GM04503 (cell line): ENCODE data around the gene CFAP68.
"Not testable (repeated sequence)": the region's sequence is repeated elsewhere in the genome, so short reads cannot be mapped to it uniquely, and the experiment has no call there.

Experiments
- DNase-seq: peaks from one replicate; pipeline ENCODE4 v3.0.0-alpha.2; 2012; ENCODE audit warnings: low read depth

CFAP68 gene

GRCh38 chr11:111870886-111871692 is 8.3 kb upstream of the CFAP68 start, which contains the start of gene ALG9:
TSS of gene ALG9 (minus strand) at chr11:111871581. CDS start at chr11:111871482, 99 bp downstream.
- peak; percentile 50 for DNase-seq

GRCh38 chr11:111871693-111872161 is 7.6 kb upstream of the CFAP68 start:
- DNase-seq = no peak

- DNase-seq = no peak
Observed at GRCh38 chr11:111878385-111878848, 924 bp upstream of the CFAP68 start.

- no peak for DNase-seq
Observed at GRCh38 chr11:111879637-111879960, 258 bp downstream of the CFAP68 start.

- DNase-seq = no peak
Observed at GRCh38 chr11:111882202-111882601, 2.9 kb downstream of the CFAP68 start.

GRCh38 chr11:111885053-111885452 is 5.7 kb downstream of the CFAP68 start:
- DNase-seq = not testable (repeated sequence)

DNA sequence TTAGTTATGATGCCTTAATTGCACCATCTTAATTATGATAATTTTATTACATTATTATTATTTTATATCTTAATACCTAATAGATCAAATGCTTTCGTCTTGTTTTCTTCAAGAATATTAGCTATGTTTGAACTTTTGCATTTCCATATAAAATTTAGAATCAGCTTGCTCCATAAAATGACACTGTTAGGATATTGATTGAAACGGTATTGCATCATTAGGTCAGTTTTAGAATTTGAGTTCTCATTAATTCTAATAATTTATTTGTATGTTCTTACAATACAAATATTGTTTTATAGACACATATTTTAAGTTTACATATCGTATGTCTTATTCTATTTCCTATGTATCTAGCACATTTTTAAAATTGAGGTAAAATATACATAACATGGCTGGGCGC is 6.7 kb downstream of the CFAP68 start:
- no peak for DNase-seq

DNA sequence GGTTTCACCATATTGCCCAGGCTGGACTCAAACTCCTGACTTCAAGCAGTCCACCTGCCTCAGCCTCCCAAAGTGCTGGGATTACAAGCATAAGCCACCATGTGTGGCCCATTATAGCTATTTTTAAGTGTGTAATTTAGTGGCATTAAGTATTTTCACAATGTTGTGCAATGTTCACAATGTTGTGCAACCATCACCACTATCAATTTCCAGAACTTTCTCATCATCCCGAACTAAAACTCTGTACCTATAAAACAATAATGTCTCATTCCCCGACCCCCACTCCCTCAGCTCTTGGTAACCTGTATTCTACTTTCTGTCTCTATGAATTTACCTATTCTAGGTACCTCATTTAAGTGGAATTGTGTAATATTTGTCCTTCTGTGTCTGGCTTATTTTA is 7.5 kb downstream of the CFAP68 start:
- no peak for DNase-seq

DNA sequence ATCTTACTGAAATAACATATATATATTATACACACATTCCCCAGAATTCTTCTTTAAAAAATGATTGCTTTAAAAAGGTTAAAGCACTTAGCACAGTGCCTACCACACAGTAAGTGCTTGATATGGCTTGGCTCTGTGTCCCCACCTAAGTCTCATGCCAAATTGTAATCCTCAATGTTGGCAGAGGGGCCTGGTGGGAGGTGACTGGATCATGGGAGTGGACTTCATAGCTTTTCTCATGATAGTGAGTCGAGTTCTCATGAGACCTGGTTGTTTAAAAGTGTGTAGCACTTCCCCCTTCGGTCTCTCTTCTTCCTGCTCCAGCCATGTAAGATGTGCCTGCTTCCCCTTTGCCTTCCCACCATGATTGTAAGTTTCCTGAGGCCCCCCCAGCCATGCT is 26.1 kb downstream of the CFAP68 start:
- no peak for DNase-seq

DNA sequence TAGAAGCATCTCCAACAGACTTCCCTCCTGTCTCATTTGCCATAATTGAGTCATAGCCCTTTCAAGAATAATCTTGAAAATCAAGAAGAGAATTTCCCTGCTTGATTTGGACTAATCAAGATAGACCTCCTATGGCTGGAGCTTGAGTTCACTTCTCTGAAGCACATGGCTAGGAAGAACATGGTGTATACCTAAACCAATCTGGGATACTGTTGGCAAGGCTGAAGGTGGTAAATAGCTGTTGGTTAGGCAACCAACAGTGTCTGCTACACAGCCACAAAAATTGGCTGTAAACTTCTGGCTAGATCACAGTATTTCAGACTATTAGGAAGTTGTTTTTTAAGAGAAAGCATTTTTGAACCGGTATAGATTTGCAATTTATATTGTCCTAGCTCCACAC is 27.3 kb downstream of the CFAP68 start:
- no peak for DNase-seq

- no peak for DNase-seq
Observed at GRCh38 chr11:111908639-111909305, 29.4 kb downstream of the CFAP68 start.

GRCh38 chr11:111909378-111909777 is 30.0 kb downstream of the CFAP68 start:
- DNase-seq = no peak

- no peak for DNase-seq
Observed at GRCh38 chr11:111910676-111911562, 31.6 kb downstream of the CFAP68 start.

DNA sequence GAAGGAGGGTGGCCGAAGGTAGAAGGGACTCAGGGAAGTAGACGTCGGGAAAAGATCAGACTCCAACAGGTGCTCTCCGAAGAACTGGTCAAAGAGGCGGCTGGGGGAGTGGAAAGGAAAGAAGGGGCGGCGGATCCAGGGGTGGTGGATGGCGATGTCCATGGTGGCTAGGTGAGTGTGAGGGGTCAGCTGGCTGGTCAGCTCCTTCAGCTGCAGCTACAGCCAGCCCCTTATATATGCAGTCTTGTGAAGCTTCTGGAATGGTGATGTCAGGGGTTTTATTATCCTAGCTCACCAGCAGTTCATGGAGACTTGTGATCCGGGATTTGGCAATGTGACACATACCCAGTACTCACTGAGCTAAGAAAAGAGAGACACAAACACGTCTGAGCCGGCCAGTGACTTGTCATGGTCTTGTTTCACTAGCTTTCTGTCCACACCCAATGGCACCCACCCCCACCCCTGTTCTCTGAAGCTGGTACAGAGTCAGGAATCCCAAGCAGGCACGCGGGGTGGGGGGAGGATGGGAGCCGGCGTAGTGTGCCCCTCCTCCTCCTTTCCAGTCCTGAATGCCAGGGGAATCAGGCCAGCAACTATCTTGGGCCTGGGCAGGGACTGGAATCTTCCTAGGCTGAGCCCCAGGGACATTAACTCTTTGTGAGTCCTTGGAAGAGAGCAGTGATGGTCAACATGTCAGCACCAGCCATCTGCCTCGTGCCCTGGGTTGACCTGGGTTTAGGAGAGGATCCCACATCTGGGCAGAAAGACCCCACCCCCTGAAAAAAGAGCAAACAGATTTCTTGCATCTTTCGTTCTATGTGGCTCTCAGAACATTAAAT is 32.4 kb downstream of the CFAP68 start, which contains the start of gene CRYAB:
CRYAB (minus strand) TSS at position 208 of the 839 bp plus-strand sequence; CDS start at position 162, 46 bp downstream.
- DNase-seq = peak; percentile 98

GRCh38 chr11:111912535-111912934 is 33.2 kb downstream of the CFAP68 start, which contains the start of gene HSPB2:
TSS of gene HSPB2 (plus strand) at chr11:111912734. CDS start at chr11:111912830, 96 bp downstream.
- DNase-seq = no peak

DNA sequence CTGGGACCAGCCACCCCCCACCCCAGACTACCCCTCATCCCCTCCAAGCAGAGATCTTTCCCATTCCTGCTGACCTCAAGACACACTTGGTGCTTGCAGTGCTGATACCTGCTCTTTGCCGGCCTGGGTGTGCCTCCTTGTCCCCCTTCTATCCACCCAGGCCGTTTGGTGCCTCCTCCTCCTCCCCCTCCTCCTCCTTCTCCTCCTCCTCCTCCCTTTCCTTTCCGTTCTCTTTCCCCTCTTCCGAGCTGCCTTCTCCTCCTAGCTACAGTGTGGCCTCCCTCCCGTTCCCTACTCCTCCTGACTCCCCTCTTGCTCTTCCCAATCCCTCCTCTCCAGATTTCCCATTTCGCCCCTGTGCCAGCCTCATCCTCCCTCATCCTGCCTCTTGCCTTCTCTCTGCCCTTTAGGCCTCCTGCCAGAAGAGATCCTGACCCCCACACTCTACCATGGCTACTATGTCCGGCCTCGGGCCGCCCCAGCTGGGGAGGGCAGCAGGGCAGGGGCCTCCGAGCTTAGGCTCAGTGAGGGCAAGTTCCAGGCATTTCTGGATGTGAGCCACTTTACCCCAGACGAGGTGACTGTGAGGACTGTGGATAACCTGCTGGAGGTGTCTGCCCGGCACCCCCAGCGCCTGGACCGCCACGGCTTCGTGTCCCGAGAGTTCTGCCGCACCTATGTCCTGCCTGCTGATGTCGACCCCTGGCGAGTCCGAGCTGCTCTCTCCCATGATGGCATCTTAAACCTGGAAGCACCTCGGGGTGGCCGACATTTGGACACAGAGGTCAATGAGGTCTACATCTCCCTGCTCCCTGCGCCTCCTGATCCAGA is 33.9 kb downstream of the CFAP68 start:
- no peak for DNase-seq

- peak; percentile 72 for DNase-seq
Observed at GRCh38 chr11:111913997-111914396, 34.7 kb downstream of the CFAP68 start.

DNA sequence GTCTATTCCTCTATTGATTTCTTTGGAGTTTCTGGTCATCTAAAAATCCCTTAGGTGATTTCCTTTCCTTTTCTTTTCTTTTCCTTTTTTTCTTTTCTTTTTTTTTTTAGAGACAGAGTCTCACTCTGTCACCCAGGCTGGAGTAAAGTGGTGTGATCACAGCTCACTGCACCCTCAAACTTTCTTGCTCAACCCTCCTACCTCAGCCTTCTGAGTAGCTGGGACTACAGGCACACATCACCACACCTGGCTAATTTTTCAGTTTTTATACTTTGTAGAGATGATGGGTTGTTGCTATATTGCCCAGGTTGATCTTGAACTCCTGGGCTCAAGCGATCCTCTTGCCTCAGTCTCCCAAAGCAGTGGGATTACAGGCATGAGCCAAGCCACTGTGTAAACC is 37.4 kb downstream of the CFAP68 start:
- no peak for DNase-seq

DNA sequence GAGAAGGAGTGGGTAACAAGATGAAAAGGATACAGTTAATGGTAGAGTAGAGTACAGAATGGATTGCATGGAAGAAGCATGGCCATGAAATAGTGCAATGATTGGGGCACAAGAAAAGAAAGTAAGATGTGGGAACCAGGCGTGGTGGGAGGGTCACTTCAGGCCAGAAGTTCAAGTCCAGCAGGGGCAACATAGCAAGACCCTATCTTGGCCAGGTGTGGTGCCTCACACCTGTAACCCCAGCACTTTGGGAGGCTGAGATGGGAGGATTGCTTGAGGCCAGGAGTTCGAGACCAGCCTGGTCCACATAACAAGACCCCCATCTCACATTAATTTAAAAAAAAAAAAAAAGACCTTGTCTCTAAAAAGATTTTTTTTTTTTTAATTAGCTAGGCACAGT is 38.0 kb downstream of the CFAP68 start:
- no peak for DNase-seq

DNA sequence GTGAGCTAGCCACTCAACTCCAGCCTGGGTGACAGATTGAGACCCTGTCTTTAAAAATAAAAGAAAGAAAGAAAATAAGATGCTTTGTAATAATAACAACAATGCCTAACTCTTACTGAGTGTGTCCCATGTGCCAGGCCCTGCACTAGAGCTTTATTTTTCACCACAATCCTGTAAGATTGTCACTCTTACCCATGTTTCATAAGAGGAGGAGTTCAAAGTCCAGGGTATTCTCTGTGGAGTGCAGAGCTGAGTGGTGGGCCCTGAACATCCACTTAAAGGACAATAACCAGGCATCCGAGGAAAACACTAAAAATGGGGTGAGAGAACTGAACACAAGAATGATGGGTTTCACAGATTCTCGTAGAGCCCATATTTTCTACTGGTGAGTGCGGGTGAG is 38.4 kb downstream of the CFAP68 start:
- no peak for DNase-seq
